ENCODE measurements around the gene CES4A.
"Not testable (repeated sequence)": the region's sequence is repeated elsewhere in the genome, so short reads cannot be mapped to it uniquely, and the experiment has no call there.

CES4A gene

GRCh38 chr16:67024384-67025209 is 36.2 kb downstream of the CES4A start:
- no peak for DNase-seq

DNA sequence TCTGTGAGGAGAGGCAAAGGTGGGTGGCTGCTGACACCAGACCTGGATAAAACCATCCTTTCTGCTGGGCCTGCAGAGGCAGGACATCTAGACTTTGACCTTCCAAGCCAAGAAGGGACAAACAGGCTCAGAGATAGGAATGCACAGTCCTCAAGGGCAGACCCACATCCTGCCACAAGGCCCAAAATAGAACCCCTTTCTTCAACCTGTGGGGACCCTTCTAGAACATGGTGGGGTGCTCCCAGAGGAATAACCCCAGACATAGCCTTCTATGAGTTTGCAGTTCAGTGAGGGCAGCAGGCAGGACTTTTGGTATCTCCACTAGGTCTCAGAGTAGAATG is 36.8 kb downstream of the CES4A start:
- no peak for DNase-seq

- DNase-seq = no peak
Measured at GRCh38 chr16:67026570-67026969, 38.2 kb downstream of the CES4A start.

GRCh38 chr16:67027046-67027445 is 38.7 kb downstream of the CES4A start:
- no peak for DNase-seq

GRCh38 chr16:67028167-67028695 is 39.8 kb downstream of the CES4A start:
- DNase-seq = no peak

- peak; percentile 95 to 96 for DNase-seq
Measured at GRCh38 chr16:67028696-67029253, 40.4 kb downstream of the CES4A start, which contains the start of gene CBFB. TSS of gene CBFB (plus strand) at chr16:67029149. CDS start at chr16:67029408, 259 bp downstream.

DNA sequence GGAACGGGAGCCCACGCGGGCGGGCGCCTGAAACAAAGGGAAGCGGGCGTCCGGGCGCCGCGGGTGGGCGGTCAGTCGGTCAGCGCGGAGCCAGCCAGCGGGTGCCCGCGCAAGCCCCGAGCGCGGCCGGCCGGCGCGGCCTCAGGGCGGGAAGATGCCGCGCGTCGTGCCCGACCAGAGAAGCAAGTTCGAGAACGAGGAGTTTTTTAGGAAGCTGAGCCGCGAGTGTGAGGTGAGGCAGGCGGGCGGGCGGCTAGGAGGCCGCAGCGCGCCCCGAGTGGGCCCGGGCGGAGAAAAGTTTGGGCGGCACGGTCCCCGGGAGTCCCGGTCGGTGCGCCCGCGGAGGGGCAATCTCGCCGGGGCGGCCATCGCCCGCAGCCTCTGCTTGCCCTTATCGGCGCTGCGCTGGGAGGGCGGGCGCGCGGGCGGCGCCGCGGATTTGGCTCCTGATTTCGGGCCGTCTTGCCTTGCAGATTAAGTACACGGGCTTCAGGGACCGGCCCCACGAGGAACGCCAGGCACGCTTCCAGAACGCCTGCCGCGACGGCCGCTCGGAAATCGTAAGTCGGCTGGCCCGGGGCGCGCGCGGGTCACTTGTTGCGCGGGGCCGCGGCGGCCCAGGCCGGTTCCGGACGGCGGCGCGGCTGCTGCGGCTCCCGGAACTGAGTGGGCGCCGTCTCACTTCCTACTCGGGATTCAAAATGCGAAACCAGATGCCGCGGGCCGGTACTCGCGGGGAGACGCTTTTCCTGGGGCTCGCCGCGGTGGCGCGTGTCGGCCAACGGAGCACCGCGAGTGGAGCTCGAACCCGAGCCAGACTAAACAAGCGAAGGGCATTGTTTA is 41.1 kb downstream of the CES4A start:
- DNase-seq = peak; percentile 48 to 54

- no peak for DNase-seq
Measured at GRCh38 chr16:67030221-67030962, 42.0 kb downstream of the CES4A start.

DNA sequence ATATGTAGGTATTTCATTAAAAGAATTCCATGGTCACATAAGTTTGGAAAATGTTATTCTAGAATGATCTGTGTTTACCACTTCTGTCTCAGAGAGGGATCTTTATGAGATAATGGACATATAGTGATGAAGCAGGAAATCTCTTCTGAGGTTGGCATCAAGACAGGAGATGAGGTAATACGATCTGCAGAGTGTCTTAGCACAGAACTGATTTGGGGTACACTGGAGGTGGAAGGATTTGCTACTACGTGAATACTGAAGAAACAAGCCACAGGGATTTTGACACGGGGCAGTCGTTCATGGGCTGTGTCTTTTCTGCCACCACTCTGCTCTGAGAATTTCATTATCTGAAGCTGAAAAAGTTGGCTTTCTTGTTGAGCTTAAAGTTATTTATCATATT is 46.1 kb downstream of the CES4A start:
- DNase-seq = no peak

GRCh38 chr16:67035364-67035763 is 47.0 kb downstream of the CES4A start:
- DNase-seq = no peak

DNA sequence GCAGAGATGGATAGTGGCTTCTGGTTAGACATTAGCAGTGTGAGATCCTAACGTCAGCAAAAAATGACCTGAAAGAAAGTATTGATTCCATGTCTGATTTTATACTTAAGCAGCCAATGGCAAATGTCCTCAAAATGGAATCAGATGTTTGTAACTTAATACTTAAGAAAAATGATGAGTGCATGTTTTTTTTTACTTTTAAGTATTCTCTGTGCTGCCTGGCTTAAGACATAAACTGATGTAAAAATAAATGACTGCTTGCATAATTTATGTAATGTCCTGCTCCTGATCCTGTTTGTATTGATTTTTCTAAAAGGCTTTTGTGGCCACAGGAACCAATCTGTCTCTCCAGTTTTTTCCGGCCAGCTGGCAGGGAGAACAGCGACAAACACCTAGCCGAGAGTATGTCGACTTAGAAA is 47.9 kb downstream of the CES4A start:
- DNase-seq = no peak

- DNase-seq = no peak
Measured at GRCh38 chr16:67039260-67040020, 51.1 kb downstream of the CES4A start.

DNA sequence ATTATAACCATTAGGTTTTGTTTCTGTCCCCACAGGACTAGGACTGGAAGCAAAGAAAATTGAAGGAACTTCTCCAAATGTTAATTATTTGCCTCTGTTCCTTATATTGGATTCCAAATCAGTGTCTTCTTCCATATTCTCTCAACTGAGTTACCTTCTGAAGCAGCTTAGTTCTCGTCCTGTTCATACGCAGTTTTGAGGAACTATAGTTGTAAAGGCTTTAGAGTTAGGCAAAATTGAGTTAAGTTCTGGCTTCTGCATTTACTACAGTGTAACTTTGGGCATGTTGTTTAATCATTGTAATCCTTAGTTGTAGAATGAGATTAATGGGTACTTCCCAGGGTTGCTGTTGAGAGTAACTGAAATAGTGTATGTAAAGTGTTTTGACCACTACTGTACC is 51.8 kb downstream of the CES4A start:
- DNase-seq = no peak

DNA sequence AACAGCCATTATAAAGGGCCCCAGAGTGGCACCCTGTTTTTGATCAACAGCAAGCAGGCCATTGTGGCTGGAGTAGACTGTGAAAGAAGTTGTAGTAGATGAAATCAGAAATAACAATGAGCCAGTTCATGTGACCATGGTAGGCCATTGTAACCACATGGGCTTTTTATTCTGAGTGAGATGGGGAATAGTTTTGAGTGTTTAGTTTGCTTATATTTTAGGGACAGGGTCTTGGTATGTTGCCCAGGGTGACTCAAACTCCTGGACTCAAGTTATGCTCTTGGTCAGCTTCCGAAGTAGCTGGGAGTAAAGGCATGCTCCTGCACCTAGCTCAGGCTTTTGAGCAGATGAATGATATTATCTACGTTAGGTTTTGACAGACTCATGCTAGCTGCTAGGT is 52.5 kb downstream of the CES4A start:
- no peak for DNase-seq

- DNase-seq = not testable (repeated sequence)
Measured at GRCh38 chr16:67041520-67041919, 53.1 kb downstream of the CES4A start.

- no peak for DNase-seq
Measured at GRCh38 chr16:67043420-67043819, 55.0 kb downstream of the CES4A start.

GRCh38 chr16:67050796-67051195 is 62.4 kb downstream of the CES4A start:
- DNase-seq = no peak

- no peak for DNase-seq
Measured at GRCh38 chr16:67052399-67052798, 64.0 kb downstream of the CES4A start.

DNA sequence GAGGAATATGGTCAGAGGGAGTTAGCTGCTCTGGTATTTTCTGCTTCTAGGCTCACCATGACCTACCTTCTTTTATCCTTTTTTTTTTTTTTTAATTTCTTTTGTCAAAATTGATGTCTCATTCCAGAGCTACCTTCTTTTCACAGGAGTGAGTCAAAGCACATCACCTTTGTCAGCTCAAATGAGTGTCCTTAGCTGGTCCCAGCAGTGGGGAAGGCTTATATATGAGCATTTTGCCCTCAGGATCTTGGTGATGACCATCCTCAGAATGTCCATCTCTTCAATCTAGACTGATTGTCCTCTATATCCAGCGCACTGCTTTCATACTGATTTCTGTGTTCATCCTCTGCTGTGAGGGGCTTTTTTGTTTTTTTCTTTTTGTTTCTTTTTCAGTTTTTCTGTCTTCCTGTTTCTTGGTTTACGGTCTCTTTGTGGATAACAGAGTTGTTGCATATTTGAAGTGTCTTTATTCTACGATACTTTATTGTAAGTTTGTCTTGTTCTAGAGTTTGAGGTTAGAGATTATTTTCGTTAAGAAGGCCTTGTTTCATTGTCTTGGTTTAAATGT is 65.5 kb downstream of the CES4A start:
- peak in 1 of 2 donors; percentile 17 for DNase-seq

DNA sequence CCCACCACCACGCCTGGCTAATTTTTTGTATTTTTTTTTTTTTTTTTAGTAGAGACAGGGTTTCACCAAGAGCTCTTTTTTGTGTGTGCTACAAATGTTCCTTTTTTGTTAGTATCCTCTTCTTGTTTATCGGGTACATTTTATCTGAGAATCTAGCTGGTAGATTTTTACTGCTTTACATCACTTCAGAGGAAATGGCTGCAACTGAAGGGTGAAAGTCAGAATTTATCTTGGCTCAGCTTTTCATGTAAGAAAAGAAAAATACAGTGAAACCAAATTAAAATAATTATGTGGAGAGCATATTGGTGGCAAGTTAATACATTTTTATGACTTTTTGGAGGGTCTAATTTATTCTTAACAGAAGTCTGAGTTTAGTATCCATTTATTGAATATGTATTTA is 66.5 kb downstream of the CES4A start:
- DNase-seq = no peak

- DNase-seq = no peak
Measured at GRCh38 chr16:67055712-67056487, 67.5 kb downstream of the CES4A start.

Measured in CD4-positive, alpha-beta T cell treated with Interleukin-1 beta for 1 hour (primary cell).